NCI-H1930 (cell line): ENCODE data around the gene PHF20.
"Not testable (repeated sequence)": the region's sequence is repeated elsewhere in the genome, so short reads cannot be mapped to it uniquely, and the experiment has no call there.

ENCODE experiments used
- DNase-seq, 2 experiments: peaks; one replicate each; lab custom pipeline; 2025; lab: John Stamatoyannopoulos, UW

The PHF20 gene

DNA sequence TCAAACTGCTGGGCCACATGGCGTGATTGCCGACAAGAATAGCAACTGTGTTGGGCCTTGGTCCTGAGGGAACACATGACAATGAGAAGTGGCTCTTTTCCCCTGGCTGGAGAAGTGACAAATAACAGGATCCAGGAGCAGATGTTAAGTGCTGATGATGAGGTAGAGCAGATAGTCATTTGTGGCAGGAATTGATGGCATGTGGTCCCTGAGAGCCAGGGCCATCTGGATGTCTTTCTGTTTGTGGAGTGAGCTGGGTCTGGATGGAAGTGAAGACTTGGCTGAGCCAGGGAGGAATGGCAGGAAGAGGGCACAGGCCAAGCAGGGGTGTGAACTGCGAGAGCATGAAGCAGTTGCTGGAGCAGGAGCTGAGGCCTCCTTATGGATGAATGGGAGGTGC, 114.7 kb downstream of the PHF20 start:
- no peak for DNase-seq

DNA sequence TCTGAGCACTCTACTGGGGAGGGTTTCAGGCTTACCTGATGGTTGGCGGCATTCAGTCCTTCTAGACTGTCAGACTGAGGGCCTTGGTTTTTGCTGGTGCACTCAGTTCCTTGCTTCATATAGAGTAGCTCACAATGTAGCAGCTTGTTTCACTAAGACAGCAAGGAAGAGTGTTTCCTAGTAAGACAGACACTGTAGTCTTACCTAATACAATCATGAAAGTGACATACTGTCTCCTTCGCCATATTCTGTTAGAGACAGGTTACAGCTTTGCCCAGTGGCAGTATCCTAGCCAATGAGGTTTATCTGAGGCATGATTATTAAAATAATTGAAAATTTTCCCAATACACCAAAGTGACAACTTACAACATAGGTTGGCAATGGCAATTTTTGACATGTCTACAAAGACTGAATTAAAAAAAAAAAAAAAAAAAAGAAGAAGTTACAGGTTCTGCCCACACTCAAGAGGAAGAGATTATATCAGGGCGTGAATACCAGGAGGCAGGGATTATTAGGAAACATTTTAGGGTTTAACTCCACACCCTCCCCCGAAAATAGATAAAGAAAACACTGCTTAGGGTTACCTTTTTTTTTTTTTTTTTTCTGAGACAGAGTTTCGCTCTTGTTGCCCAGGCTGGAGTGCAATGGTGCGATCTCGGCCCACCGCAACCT, 115.7 kb downstream of the PHF20 start:
- DNase-seq: no peak

DNA sequence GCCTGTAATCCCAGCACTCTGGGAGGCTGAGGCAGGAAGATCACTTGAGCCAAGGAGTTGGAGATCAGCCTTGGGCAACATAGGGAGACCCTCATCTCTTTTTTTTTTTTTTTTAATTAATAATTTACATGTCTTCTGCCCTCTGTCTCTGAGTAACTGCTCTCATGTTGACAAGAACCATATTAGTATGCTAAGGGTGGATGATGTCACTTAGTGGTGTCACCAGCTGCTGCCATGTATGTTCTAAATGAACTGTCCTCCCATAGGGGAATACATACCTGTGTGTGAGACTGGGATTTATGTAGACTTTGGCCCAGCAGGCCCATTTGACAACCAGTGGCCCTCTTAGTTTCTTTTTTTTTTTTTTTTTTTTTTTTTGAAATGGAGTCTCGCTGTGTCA, 116.8 kb downstream of the PHF20 start:
- DNase-seq: no peak

DNA sequence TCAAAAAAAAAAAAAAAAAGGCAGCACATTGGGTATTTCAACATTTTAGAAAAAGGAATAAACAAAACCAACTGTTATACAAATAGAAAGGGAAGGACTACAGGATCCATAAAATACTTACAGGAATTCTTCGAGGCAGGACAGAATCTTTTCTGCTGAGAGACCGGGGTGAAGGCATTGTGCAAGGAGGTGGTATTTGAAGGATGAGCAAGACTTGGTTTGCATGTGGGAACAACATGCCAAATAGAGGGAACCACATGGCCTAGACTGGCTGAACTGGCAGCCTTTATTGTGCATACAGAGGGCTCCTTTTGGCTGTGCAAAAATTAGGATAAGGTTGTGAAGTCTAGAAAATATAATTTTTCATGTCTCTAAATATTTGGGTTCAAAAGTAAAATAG, 119.6 kb downstream of the PHF20 start:
- no peak for DNase-seq

GRCh38 chr20:35892871-35893270, 121.1 kb downstream of the PHF20 start:
- no peak for DNase-seq

DNA sequence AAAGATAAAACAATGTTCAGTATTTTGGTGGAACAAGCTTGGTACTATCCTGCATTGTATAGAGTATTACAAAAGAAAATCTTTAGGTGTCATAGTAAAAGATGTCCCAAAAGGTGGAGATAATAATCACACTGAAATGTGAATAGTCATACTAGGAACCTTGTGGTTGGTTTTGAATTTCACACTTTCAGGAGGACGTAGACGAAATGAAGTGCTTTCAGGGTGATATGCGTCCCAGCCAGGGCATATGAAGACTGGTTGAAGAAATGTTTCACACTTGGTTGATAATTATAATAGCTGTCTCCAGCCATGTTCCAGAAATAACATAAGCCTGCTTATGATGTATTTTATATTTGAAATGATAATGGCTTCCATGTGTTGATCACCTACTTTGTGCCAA, 122.1 kb downstream of the PHF20 start:
- no peak for DNase-seq

DNA sequence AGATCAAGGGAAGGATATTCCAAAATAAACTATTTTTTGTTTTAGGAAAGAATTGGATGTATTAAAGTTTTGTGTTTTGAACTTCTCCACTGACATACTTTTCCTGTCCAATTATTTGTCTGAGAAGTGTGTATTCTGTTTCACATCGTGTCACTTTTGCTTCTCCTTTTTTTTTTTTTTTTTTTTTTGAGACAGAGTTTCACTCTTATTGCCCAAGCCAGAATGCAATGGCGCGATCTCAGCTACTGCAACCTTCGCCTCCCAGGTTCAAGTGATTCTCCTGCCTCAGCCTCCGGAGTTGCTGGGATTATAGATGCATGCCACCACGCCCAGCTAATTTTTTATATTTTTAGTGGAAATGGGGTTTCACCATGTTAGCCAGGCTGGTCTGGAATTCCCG, 123.7 kb downstream of the PHF20 start:
- not testable (repeated sequence) for DNase-seq

DNA sequence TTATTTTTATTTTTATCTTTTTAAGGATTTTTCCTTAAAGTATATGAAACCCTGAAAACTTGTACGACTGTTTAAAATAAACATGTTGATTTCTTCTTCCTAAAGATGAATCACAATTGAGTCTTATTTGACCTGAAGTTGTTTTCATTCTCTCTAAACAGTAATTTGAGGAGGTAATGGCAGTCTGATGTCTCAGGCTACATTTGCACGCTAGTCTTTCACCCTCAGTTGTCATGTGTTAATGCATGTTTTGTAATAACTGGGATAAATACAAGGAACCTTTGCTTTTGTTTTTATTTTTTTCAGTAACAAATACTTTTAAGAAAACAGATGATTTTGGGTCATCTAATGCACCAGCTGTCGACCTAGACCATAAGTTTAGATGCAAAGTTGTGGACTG, 127.2 kb downstream of the PHF20 start:
- no peak for DNase-seq

DNA sequence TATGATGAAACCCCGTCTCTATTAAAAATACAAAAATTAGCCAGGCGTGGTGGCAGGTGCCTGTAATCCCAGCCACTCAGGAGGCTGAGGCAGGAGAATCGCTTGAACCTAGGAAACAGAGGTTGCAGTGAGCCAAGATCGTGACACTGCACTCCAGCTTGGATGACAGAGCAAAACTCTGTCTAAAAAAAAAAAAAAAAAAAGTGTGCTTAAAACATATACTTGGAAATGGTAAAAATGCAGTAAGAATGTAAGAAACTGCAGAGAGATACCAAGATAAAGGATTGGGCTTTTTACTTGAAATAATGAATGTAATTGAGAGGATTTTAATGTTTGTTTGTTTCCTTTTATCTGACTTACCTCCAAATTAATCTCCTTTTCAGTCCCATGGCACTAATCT, 129.4 kb downstream of the PHF20 start:
- DNase-seq: not testable (repeated sequence)

GRCh38 chr20:35901678-35902544, 130.1 kb downstream of the PHF20 start:
- no peak for DNase-seq

- DNase-seq: no peak
Measured at GRCh38 chr20:35902545-35902941, 130.7 kb downstream of the PHF20 start.

DNA sequence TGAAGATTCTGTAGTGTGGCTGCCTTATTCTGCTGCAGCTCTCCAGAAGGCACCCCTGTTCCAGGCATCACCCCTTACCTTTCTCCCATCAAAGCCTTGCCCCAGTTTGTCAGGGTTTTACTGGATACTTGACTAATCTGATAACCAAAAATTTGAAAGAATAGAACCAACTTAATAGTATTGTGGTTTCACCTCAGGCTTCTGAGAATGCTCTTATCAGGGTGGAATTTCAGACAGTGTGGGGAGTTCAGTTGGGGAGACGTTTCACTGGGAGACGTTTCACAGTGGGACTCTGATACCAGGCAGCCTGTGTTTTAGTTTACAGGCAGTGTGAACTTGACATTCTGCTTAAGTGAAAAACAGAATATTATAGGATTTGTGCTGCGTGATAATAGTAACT, 132.0 kb downstream of the PHF20 start:
- no peak for DNase-seq

GRCh38 chr20:35904982-35905663, 133.3 kb downstream of the PHF20 start:
- DNase-seq: no peak

- DNase-seq: no peak
Measured at GRCh38 chr20:35907017-35907701, 135.3 kb downstream of the PHF20 start.

- DNase-seq: no peak
Measured at GRCh38 chr20:35908007-35908406, 136.2 kb downstream of the PHF20 start.

GRCh38 chr20:35909176-35909575, 137.4 kb downstream of the PHF20 start:
- no peak for DNase-seq

DNA sequence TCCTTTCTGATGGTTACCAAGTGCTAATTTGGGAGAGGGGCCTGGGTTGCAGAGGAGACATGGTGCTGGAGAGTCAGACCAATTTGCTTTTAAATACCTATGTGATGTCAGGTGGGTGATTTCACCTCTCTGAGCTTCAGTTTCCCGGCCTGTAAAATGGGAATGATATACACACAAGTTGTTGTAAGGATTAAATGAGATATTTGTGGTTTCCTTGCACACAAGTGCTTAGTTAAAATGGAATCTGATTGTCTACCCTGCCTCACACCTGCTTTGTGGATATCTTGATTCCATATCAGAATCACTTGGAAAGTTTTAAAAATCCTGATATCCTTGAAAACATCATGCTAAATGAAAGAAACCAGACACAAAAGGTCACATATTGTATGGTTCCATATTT, 138.0 kb downstream of the PHF20 start:
- DNase-seq: no peak

DNA sequence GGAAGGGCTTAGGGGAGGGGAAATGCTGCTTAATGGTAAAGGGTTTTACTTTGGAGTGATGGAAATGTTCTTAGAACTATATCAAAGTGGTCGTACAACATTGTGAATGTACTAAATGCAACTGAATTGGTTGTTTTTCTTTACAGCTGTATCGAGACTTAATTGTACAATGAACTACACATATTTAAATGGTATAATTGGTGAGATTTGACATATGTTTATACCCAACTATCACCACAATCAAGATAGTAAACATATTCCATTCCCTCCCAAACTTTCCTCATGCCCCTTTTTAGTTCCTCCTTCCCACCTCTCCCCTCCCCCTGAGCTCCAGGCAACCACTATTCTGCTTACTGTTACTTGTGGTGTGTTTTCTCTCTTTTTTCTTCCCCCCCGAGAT, 138.4 kb downstream of the PHF20 start:
- DNase-seq: no peak

- no peak for DNase-seq
Measured at GRCh38 chr20:35912881-35913280, 141.1 kb downstream of the PHF20 start.

DNA sequence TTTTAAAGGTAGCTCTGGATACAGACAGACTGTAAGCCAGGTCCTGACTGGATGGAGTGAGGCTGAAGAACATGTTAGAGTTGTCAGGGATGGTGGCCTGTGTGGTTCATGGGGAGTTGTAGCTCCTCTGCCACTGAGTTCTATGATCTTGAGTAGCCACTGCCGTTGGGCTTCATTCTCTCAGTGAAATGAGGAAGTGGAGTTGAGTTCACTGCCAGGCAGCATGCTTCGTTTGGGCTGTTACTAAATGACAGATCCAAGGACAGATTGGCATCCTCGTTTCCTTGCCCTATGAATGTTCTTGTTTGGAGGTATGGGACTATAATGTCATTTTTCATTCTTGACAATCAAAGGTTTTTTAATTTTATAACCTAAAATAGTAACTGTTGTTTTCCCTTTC, 145.3 kb downstream of the PHF20 start:
- DNase-seq: no peak

- no peak for DNase-seq
Measured at GRCh38 chr20:35918021-35918420, 146.2 kb downstream of the PHF20 start.

DNA sequence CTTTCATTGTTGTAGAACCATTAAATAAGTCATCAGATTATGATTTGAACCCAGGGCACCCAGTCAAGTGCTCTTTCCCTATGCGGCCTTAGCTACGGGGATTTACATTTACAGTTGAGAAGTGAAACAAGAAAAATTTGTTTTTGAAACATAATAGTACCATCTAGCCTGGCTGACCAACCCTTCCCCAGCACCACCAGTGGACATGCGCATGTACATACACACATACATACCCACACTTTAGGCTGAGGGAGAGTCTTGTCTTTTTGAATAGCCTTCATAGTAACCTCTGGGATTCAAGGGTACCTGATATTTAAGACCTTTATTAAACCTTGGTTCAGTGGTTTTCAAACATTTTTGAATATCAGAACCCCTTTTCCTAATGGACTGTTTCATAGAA, 148.7 kb downstream of the PHF20 start:
- DNase-seq: no peak
